GM21367 (cell line): ENCODE measurements around the gene SNU13.
"Not testable (repeated sequence)": the region's sequence is repeated elsewhere in the genome, so short reads cannot be mapped to it uniquely, and the experiment has no call there.

Source experiments
- ATAC-seq: cut with Tn5 transposase; IDR thresholded peaks from one replicate; pipeline ENCODE4 v1.9.1; 2021; ENCODE audit not compliant: unreplicated experiment

Gene SNU13

DNA sequence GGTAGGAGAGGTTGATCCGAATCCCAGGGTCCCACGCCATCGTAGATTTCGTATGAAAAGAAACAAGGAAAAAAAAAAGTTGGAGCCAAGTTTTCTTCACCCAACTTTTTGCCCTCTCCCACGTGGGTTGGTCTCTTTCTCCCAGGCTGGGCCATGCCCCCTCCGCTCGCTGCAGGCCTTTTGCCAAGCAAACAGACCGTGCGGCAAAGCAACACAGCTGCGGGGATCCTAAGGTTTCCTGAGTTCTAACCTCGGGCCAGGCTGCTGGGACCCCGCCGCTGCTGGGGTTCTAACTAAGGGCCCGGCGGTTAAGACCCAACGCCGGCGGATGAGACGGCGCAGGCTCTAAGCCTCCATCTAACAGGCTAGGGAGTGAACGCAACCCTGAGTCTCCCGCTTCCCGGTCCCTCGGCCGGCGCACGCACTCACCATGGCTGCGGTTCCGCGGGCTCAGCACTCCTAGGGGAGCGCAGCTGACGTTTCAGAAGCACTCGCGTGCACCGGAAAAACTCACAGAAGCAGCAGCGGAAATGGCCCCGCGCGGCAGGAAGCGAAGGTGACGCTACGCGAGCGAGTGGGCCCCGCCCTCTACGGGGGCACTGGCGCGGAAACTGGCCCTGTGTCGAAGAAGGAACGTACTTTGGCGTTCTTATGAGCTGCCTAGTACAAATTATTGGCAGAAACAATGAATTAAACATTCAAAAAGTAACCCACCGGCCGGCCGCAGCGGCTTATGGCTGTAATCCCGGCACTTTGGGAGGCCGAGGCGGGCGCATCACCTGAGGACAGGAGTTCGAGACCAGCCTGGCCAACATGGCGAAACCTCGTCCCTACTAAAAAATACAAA, at the start of gene SNU13:
SNU13 (minus strand) TSS at position 503 of the 847 bp plus-strand sequence; CDS start at position 432, 71 bp downstream.
- ATAC-seq, result peak; percentile 75

DNA sequence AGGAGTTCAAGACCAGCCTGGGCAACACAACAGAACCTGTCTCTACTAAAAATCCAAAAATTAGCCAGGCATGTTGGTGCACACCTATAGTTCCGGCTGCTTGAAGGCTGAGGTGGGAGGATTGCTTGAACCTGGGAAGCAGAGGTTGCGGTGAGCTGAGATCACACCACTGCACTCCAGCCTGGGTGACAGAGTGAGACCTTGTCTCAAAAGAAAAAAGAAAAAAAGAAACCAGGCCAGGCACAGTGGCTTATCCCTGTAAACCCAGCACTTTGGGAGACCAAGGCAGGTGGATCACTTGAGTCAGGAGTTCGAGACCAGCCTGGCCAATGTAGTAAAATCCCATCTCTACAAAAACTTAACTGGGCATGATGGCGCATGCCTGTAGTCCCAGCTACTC, 44.6 kb upstream of the SNU13 start:
- ATAC-seq, result not testable (repeated sequence)

DNA sequence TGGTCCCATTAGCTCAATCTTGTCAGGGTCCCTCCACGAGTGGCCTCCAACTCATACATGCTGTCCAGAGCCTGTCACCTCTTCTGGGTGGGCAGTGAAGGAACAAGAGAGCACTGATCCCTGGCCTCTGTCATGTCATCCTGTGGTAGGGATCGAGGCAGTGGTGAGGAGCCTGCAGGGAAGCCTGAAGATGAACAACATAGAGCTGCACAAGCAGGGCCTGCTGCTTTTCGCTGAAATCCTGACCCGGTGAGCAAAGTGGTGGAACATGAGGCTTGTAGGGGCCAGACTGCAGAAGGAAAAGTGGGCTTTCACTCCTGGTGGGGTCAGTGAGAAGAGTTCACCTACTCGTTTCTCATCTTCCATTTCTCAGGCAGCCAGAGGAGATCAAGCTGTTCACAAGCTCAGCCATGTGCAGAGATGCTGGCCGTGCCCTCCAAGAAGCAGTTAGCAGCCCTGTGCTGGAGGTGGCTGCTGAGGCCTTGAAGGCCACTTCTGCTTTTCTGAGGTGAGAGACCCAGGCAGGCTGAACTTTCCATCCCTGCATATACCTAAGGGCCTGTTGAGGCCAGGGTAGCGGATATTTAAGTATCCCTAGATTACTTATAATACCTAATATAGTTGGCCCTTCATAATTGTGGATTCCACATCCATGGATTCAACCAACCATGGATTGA, 43.6 kb upstream of the SNU13 start:
- no peak for ATAC-seq

DNA sequence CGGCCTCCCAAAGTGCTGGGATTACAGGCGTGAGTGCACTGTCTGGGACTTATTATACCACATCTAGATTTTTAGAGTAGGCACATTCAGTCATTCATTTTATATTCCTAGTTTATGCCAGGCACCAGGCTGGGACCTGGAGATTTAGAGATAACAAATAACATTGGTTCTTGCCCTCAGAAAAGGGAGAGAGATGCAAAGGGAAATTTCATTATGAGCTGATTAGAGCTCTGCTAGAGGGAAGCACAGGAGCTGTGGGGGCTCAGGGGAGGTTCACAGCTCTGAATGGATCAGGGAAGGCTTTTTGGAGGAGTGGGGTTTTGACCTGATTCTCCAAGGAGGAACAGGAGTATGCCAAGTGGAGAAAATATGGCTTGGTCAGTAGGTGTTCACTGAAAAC, 42.9 kb upstream of the SNU13 start:
- no peak for ATAC-seq

- ATAC-seq, result no peak
These were observed 36.9 kb upstream of the SNU13 start for GRCh38 chr22:41725510-41726110.

GRCh38 chr22:41722496-41722895, 33.8 kb upstream of the SNU13 start:
- ATAC-seq, result no peak

GRCh38 chr22:41713004-41713403, 24.3 kb upstream of the SNU13 start:
- ATAC-seq, result no peak

DNA sequence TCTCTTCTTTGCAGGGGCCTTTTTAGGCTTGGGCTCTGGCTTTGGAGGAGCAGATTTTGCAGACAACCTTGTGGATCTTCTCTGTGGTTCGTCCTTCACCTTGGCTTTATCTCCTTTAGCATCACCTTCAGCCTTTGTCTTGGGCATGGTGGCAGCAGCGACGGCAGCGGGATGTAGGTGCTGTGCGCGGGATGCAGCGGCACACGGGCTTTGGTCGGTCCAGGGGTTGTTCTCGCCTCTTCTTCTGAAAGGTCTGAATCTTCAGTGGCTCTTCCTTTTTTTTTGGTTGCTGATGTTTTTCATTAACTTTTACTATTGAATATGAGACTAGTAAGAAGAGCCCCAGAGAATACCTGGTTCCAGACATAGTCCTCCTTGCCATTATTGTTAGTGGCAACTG, 20.7 kb upstream of the SNU13 start:
- no peak for ATAC-seq

- no peak for ATAC-seq
These were observed 14.1 kb upstream of the SNU13 start for GRCh38 chr22:41702763-41703162.

GRCh38 chr22:41700108-41700364, 11.4 kb upstream of the SNU13 start:
- no peak for ATAC-seq

- ATAC-seq, result no peak
These were observed 10.8 kb upstream of the SNU13 start, which contains the start of gene MEI1 for GRCh38 chr22:41699264-41700107. Gene MEI1 (plus strand): TSS chr22:41699503. CDS start chr22:41699539, 36 bp downstream.

GRCh38 chr22:41697126-41697775, 8.6 kb upstream of the SNU13 start:
- ATAC-seq, result no peak

DNA sequence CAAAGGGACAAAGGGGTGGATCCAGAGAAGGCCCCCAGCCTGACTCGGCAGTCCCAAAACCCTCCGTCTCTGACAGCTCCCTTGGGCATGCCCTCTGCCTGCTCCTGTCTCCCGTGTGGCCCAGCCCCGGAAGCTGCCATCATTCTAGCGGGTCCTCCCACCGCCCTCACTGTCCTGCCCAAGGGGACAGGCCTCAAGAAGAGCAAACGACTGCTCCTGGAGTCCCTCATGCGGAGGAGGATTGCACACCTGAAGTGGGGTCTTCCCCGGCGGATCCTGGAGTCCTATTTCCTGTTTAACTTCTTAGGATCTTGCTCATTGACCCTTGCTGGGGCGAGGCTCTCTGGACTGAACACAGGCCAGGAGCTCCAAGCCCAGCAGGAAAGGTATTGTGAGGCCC, 8.0 kb upstream of the SNU13 start:
- ATAC-seq, result no peak

- no peak for ATAC-seq
These were observed 6.5 kb upstream of the SNU13 start for GRCh38 chr22:41695211-41695610.

DNA sequence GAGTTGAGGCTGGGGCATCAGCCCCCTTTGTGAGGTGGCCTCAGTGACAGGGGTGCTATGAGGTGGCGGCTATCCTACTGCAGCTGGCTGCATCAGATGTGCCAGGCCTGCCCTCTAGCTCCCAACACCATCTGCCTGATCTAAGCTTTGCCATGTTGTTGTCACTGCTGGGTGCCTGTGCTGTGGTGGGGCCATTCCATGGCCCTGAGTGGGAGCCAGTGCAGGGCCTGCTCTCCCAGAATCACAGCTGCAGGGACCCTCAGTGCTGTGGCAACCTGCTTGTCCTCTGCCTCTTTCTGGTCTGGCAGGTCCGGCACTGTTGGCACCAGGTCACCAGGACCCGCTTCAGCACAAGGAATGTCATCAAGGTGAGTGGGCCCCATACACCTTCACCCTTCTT, 1.8 kb upstream of the SNU13 start:
- ATAC-seq, result no peak

DNA sequence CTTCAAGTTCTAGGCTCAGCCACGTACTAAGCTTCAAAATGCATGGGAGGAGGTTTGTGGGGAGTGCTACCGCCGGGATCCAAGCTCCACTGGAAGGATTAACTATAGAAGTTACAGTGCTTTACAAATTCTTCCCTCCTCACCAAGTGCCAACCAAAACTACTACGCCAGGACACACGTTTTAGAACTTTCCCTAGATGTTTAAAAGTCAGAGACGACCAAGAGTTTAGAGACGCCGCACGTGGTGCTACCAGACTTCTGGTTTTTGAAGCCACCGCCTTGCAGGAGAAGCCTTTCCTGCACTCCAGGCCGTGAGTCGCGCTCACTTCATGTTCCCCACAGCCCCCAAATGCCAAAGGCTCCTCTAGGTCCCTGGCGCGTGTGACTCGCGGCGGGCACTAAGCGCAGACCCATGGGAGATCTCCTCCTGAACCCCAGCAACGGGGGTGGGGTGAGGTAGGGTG, 734 bp downstream of the SNU13 start:
- no peak for ATAC-seq

- ATAC-seq, result not testable (repeated sequence)
These were observed 1.8 kb downstream of the SNU13 start for GRCh38 chr22:41686890-41687289.

GRCh38 chr22:41684194-41684593, 4.5 kb downstream of the SNU13 start:
- ATAC-seq, result no peak

DNA sequence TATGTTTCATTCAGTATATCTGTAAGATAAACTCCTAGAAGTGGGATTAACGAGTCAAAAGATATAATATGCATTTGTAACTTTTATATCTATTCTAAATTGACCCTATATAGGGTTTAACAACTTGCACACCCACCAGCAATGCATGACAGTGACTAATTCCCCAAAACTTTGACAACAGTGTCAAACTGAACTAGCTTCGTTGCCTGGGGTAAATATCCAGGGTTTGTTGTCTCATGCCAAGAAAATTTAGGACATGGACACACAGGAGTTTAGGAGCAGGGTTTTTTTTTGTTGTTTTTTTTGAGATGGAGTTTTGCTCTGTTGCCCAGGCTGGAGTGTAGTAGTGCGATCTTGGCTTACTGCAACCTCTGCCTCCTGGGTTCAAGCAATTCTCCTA, 5.1 kb downstream of the SNU13 start:
- ATAC-seq, result no peak

DNA sequence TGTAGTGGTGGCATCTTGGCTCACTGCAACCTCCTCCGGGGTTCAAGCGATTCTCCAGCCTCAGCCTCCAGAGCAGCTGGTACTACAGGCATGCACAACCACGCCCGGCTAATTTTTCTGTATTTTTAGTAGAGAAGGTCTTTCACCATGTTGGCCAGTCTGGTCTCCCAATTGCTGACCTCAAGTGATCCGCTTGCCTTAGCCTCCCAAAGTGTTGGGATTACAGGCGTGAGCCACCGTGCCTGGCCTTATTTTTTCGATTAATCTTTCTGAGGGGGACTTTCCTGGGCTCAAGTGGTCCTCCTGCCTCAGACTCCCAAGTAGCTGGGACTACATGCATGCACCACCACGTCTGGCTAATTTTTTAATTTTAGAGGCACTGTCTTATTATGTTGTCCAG, 5.6 kb downstream of the SNU13 start:
- no peak for ATAC-seq
